Brain microvascular endothelial cell (primary cell): ENCODE data around the gene RAB6B.

Source experiments
- DNase-seq: peaks from one replicate; pipeline ENCODE4 v3.0.0-alpha.2; 2020
- H3K27ac ChIP-seq: fragments of 250-450 bp; sonication (Bioruptor Pico); 2 replicates; pipeline ENCODE4 v1.5.1; 2020; ENCODE audit warnings: mild to moderate bottlenecking, moderate library complexity
- H3K27me3 ChIP-seq: fragments of 250-450 bp; sonication (Bioruptor Pico); replicated peaks from 2 replicates; pipeline ENCODE4 v1.5.1; 2020; ENCODE audit warnings: mild to moderate bottlenecking
- H3K36me3 ChIP-seq: fragments of 250-450 bp; sonication (Bioruptor Pico); replicated peaks from 2 replicates; pipeline ENCODE4 v1.5.1; 2020; ENCODE audit warnings: mild to moderate bottlenecking
- H3K4me3 ChIP-seq: 2 replicates; pipeline ENCODE4 v1.5.1; 2011; ENCODE audit warnings: low read depth, mild to moderate bottlenecking, control low read depth, low read length, moderate library complexity
- CTCF ChIP-seq: IDR thresholded peaks from 2 replicates; pipeline ENCODE4 v1.5.1; 2011; ENCODE audit warnings: low read depth, mild to moderate bottlenecking, moderate library complexity, low read length, control low read depth, inconsistent platforms; ENCODE audit errors: missing control alignments
- in situ Hi-C: cut with HindIII; loops from 2 replicates; pipeline ENCODE4 v1.10.0; 2017; ENCODE audit warnings: low sequenced_read_pairs, low pct_ligation_motif_present

Gene RAB6B

DNA sequence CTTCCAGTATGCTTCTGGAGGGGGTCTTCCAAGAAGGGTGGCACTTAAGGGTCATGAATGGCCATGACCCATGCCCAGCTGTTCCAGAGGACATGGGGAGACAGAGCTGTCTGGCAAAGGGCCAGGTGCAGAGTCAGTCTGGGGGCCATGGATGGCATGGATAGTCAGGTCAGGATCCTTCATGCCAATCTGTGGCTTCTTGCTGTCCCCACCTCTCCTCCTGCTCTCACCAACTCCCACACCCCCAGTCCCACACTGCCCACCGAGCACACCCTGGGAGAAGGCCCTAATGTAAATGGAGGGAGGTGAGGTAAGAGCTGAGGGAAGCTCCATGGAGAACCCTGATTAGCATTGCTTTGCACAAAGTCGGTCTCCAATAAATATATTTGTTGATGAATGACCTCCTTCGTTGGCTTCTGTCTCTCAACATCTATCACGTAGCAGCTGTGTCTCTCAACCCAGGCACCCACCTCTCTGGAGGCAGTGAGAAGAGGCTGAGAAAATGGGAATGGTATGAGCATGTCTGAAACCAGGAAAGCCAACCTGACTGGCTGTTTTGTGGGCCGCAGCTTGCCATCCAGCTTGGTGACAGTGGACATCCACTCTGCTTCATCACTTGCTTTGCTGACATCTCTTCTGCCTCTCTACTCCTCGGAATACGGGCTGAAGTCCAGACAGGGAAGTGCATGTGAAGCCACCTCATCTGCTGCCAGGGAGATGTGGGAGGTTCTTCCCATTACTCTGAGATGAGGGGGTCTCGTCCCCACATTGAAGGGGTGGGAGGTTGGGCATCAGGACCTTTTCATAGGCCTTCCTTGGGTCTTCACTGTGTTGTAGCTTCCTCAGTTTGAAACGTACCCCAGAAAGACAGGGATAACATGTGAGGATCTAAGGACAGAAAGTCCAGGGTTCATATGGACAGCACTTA lies 37.7 kb upstream of the RAB6B start:
- in situ Hi-C loops, result no loop called here
- TF ChIP-seq CTCF, result no peak
- Histone ChIP-seq H3K36me3 (no peaks in the 10 kb centered on the region), H3K4me3 (no peak overlapping the region), H3K27me3 (peaks cover 17% of the 10 kb centered on the region), H3K27ac (no peak overlapping the region)
- DNase-seq, result no peak

GRCh38 chr3:133932009-133932408 lies 36.3 kb upstream of the RAB6B start:
- Histone ChIP-seq H3K27me3 (peaks cover 8% of the 10 kb centered on the region), H3K27ac (no peak overlapping the region), H3K36me3 (no peaks in the 10 kb centered on the region), H3K4me3 (no peak overlapping the region)
- in situ Hi-C loops, result no loop called here
- no peak for DNase-seq
- no peak for TF ChIP-seq CTCF

DNA sequence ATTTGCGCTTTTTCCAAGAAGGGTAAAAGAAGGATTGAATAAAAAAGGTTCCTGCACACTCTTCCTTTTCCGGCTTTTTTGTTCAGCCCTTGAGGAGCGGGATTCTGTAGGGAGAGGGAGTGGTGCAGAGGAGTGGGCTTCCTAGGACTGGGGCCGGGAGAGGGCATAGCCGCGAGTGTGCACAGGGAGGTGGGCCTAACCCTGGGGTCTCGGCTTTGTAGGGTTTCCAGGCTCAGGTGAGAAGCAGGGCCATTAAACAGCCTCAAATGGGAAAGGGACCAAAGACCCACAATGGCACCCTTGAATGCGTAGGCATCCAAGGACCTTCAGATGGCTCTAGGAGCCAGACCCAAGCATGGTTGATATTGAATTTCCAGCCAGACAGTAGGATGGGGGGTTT lies 35.4 kb upstream of the RAB6B start:
- Histone ChIP-seq H3K27ac (no peak overlapping the region), H3K4me3 (no peak overlapping the region), H3K27me3 (peaks cover 4% of the 10 kb centered on the region), H3K36me3 (no peaks in the 10 kb centered on the region)
- no peak for TF ChIP-seq CTCF
- in situ Hi-C loops, result no loop called here
- no peak for DNase-seq

DNA sequence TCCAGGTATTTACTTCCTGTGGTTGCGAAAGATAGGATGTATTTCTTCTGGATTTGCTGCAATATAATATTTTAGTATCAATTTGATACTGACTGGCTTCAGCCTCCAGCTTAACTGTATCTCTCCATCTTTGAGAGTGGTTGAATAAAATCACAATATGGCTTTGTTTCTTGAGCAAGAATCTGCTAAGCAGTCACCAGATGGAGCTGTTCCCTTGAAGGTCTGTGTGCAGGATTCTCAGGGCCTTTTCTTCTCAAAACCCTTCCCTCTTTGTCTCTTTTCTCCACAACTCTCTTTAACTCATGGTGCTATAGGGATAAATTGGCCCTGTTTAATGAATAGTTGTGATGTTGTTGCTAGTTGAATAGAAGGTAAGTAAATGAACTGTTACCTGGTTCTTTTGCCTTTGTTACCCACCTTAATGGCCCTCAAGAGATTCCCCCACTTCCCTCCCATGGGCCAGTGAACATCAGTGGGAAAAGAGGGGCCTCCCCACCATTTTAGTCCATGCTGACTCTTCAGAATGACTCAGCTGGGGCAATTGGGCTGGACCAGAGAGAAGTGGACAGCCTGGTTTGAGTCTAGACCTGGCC lies 34.8 kb upstream of the RAB6B start:
- Histone ChIP-seq H3K4me3 (no peak overlapping the region), H3K27me3 (peaks cover 2% of the 10 kb centered on the region), H3K36me3 (no peaks in the 10 kb centered on the region), H3K27ac (no peak overlapping the region)
- peak; percentile 53 for DNase-seq
- TF ChIP-seq CTCF, result peak; percentile 80
- in situ Hi-C loops, result no loop called here

DNA sequence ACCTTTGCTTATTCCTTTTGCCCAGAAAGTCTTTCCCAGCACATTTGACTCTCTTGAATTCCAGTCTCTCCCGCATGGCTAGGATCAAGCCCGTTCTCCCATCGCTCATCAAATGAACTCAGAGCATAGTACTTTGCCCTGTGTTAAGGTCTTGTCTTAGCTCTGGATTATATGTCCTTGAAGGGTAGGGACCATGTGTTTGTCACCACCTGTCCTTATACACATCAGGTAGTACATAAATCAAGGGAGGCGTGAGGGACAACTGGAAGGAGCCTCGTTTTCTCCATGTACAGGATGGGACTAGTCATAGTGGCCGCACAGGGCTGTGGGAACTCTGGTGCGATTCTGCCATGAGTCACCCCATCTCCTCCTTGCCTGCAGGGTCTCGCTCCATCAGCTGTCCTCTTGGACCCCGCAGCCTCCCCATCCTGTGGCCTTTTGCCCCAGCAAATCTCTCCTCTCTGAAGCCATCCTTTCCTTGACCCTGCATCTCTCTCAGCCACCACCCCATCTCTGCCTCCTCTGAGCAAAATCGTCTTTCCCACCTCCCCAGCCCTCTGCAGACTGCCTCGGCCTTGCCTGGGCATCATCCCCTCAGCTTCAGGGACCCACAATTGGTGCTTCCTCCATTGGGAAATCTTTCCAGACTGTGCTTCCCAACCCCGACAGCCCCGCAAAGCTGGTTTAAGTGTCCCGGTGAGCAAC lies 33.4 kb upstream of the RAB6B start:
- DNase-seq, result peak; percentile 18
- Histone ChIP-seq H3K36me3 (no peaks in the 10 kb centered on the region), H3K27me3 (peaks cover 2% of the 10 kb centered on the region), H3K4me3 (no peak overlapping the region), H3K27ac (no peak overlapping the region)
- no peak for TF ChIP-seq CTCF
- in situ Hi-C loops, result no loop called here
